HG02571 (cell line): ENCODE data around the gene MLH1.

ENCODE experiments used
- ATAC-seq: cut with Tn5 transposase; IDR thresholded peaks from one replicate; pipeline ENCODE4 v1.9.1; 2021; ENCODE audit warnings: mild to moderate bottlenecking, moderate library complexity; ENCODE audit not compliant: unreplicated experiment

Gene MLH1

DNA sequence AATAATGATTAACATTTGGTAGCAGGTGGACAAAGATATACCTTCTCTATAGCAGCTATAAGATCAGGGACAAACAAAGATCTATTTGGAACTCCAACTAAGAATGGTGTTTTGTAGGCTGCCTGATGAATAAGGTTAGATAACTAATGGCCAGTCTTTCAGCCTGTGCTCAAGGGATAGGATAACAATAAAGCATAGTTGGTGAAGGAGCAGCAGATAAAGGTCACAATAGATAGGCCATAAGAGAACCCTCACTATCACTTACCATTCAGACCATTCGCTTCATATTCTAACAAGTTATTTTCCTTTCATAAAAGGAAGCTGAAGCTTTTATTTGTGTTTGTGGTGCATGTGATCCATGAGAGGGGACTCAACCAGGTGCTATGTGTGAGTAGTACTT, 20.2 kb upstream of the MLH1 start:
- ATAC-seq: no peak

DNA sequence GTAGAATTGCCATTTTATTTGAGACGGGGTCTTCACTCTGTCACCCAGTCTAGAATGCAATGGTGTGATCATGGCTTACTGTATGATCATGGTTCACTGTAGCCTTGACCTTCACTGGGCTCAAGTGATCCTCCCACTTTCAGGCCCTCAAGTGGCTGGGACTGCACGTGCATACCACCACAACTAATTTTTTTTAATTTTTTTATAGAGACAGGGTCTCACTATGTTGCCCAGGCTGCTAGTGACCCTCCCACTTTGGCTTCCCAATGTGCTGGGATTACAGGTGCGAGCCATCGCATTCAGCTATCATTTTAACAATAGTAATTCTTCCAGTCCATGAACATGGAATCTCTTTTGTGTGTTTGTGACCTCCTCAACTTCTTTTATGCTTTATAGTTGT, 12.3 kb upstream of the MLH1 start:
- no peak for ATAC-seq

DNA sequence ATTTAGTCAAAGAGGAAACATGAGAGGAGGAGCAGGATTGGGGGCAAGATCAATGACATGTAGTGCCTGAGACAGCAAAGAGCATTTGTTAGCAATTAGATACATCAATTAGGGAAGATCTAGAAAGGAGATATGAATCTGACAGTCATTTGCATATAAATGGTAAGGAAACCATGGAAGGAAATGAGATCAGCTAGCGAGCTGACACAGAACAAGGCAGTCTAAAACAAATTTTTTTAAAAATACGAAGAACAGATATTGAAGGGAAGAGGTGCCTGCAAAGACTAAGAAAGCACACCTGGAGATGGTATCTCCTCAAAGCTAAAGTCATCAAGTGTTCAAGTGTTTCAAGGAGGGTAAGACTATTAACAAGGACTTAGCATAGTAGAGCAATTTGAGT, 5.0 kb upstream of the MLH1 start:
- ATAC-seq: no peak

DNA sequence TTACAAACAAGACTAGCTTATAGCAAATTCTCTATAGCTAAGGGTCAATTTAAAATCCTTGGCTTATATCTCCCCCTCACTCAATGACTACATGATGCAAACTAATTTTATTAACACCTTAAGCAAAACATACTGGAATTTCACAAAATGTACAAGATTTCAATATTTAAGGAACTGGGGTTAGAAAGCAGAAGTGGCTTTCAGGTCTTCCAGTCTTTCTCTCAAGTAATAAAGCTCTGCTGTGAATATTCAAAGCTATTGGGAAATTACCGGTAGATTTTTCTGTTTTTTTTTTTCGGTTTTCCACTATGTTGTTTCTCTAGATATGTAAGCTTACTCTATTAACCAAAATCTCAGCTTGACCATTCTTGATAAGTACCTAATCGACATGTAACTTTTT, 4.3 kb upstream of the MLH1 start:
- no peak for ATAC-seq

DNA sequence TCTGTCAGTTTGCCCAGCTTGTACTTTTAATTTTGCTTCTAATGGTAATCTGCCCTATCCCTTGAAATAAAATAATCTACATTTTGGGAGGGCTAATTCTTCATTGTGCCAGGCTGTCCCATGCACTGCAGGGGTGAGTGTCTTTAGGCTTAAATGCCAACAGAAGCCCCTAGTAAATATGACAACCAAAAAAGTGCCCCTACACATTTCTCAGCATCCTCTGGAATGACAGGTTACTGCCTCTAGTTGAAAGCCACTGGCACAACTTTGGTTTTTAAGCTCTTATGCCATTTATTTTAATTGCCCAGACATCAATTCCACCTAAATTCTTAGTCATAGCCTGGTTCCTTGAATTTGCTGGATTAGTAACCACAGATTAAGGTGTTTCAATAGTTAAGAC, 3.8 kb upstream of the MLH1 start:
- ATAC-seq: no peak

DNA sequence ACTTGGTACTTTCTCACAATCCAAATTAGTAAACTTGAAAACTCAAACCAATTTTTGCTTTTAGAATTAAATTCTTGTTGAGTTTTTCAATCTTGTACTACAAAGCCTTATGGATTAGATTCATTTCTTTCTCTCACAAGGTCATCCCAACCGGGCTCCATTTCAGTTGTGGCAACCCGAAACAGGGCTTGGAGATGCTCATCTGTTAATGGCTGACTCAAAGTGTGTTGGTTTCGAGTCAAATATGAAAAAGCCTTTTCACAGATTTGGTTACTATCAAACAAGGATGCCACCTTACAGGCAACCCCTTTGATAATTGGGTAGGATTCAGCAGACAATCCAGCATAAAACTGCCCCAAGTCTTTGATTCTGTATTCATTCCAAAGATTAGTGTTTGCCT, 2.2 kb upstream of the MLH1 start:
- no peak for ATAC-seq

DNA sequence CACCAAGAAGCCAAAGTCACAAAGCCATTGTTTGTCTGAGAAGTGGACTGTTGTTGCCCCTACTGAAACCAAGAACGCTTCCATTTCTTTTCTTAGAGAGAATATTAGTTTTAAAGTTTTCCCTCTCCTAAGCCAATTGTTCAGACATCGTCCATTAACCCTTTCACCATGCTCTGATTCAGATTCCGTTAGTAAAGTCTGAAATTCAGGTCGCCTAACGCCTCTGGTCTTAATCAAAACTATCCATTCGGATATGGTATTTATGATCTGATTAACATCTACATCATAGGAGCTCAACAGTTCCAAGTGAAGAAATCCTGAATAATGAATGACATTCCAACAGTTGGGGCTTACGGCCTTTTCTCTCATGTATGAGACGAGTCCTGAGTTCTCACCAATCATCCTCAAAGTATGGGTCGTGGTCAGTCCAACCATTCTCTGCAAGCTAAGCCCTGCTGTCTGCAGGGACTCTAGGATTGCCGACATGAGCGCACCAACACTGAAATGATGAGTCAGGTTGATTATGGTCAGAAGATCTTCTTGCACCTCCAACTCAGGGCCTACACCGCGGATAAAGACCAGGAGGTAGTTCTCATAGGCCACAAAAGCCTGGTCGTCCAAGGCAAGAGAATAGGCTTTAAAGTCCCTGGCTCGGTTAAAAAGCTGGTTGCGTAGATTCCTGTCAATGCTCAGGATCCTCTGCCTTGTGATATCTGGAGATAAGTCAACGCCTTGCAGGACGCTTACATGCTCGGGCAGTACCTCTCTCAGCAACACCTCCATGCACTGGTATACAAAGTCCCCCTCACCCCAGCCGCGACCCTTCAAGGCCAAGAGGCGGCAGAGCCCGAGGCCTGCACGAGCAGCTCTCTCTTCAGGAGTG, 1.2 kb upstream of the MLH1 start:
- no peak for ATAC-seq

DNA sequence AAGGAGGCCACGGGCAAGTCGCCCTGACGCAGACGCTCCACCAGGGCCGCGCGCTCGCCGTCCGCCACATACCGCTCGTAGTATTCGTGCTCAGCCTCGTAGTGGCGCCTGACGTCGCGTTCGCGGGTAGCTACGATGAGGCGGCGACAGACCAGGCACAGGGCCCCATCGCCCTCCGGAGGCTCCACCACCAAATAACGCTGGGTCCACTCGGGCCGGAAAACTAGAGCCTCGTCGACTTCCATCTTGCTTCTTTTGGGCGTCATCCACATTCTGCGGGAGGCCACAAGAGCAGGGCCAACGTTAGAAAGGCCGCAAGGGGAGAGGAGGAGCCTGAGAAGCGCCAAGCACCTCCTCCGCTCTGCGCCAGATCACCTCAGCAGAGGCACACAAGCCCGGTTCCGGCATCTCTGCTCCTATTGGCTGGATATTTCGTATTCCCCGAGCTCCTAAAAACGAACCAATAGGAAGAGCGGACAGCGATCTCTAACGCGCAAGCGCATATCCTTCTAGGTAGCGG, 452 bp upstream of the MLH1 start, which contains the start of gene EPM2AIP1:
EPM2AIP1 (minus strand) TSS at position 326 of the 520 bp plus-strand sequence; CDS start at position 272, 54 bp downstream.
- ATAC-seq: peak; percentile 87

DNA sequence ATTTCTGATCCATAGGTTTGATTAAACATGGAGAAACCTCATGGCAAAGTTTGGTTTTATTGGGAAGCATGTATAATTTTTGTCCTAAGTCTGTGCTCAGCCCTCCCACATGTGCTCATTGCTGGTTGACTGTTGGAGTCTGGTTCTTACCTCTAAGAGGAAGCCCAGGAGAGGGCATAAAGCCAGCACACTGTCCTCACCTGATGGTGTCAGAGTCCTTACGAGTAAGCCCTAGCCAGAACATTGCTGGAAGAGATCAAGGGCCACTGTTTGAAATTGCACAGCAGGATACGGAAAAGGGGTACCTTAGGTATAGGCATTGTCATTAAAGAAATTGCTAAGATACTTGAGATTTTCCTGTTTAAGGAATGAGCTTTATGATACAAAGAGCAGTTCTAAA, 21.3 kb downstream of the MLH1 start:
- ATAC-seq: no peak

DNA sequence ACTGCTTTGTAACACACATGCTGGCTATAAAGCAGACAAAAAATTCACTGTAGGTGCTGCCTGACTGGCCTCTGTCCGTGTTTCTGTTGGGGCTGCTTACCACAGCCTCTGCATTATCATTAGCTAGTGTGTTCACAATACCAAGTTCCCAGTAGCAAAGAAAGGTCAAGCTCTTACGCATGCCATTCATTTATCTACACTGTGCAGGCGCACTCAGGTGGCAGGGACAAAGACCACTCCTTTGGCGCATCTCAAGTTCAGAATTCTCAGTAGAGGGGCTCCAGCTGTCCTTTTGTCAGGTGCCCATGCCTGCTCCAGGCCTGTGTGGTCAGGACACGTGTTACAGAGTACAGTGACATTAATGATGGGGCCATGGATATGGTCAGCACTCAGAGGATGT, 22.3 kb downstream of the MLH1 start:
- no peak for ATAC-seq

DNA sequence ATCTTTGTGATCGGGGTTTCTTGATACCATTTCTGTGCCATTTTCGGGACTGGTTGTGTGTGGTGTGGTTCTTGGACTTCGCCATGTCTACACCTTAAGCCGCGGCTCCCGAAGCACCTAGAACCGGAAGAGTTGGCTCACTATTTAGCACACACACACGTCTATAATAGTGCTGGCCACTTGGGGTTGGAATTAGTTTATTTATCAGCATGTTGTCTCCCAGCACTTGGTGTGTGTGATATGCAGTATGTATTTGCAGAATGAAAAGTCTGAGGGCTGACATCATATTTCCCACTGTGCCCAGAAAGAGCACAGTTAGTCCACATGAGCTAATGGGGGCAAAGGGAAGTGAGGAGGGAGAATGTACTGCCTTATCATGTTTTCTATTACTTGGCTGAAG, 23.6 kb downstream of the MLH1 start:
- ATAC-seq: no peak

DNA sequence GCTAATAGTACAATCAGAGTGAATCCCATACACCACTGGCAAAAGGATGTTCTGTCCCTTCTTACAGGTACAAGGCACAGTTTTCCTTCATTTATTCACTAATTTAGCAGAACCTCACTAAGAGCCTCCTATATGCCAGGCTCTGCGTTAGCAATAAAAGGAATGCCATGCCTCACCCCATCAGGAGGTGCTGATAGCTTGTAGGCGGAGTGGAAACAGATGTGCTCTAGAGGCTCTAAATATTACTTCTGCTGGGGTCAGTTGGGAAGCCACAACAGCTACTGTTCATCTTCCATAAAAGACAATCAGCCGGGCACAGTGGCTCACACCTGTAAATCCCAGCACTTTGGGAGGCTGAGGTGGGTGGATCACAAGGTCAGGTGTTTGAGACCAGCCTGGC, 24.4 kb downstream of the MLH1 start:
- ATAC-seq: no peak

DNA sequence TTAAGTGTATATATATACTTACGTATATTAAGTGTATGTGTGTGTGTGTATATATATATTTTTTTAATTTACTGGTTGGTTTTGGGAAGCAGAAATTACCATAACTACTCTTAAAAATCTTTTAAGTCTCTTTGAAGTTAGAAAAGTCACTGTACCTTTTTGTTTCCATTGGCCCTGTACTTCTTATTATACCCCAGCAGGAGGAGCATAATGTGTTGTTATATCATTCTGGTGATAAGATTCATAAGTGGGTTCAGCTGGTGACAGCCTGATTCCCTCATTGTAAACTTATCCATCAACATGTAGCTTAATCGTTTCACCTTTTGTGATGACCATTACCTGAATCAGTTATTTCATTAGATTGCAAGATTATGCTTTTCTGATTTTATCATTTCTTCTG, 30.8 kb downstream of the MLH1 start:
- no peak for ATAC-seq

DNA sequence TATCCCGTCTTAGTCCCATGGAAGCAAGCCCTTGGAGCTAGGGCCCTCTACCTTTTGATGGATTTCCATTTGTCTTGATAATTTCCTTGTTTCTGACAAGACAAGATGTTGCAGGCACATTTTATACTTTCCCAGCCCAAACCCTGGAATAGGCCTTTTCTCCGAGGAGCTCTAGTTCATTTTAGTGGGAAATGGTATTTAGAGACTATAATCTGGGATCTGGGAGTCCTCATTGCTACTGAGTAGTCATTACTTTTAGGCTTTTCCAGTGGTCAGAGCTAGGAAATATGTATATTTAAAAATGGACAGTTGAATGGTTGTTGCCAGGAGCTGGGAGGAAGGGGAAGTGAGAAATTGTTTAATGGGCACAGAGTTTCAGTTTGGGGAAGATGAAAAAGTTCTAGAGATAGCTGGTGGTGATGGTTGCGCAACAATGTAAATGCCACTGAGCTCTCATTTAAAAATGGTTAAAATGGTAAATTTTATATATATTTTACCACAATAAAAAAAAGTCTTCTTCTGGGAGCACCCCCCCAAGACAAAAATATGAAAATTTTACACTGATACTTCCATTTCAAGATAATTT, 31.6 kb downstream of the MLH1 start:
- ATAC-seq: no peak

DNA sequence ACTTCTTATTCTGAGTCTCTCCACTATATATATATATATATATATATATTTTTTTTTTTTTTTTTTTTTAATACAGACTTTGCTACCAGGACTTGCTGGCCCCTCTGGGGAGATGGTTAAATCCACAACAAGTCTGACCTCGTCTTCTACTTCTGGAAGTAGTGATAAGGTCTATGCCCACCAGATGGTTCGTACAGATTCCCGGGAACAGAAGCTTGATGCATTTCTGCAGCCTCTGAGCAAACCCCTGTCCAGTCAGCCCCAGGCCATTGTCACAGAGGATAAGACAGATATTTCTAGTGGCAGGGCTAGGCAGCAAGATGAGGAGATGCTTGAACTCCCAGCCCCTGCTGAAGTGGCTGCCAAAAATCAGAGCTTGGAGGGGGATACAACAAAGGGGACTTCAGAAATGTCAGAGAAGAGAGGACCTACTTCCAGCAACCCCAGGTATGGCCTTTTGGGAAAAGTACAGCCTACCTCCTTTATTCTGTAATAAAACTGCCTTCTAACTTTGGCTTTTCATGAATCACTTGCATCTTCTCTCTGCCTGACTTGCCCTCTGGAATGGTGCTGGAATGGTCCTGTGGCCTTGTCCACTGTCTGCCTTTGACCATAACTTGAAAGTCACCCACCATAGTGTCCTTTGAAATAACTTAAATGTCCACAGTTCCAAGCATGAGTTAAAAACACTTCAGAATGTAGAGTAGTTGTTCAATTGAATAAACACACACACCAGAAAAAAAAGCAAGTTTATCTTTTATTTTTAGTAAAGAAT, 32.4 kb downstream of the MLH1 start:
- no peak for ATAC-seq

DNA sequence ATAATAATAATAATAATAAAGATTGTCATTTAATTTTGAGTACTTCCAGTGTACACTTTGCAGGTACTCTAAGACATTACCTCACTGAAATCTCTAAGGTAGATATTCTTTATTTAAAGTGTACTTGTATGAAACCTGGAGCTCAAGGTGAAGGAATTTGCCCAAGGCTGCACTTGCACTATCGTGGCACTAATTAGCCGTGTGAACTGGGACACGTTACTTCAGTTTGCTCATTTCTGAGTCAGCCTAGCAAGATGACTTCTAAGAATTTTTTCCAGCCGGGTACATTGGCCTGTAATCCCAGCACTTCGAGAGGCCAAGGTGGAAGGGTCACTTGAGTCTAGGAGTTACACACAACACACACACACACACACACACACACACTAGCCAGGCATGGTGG, 33.5 kb downstream of the MLH1 start:
- no peak for ATAC-seq

DNA sequence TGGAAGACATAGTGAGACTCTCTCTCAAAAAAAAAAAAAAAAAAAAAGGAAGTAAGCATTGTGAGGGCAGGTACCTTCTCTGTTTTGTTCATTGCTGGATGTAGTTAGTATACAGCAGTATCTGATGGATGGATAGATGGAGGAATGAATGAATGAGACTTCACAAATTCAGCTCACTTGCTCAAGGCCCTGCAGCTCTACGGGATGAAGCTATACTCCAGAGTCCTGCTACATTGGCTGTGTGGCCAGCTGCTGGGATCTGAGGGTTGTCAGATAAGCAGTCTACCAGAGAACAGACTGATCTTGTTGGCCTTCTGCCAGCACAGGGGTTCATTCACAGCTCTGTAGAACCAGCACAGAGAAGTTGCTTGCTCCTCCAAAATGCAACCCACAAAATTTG, 35.0 kb downstream of the MLH1 start:
- no peak for ATAC-seq

DNA sequence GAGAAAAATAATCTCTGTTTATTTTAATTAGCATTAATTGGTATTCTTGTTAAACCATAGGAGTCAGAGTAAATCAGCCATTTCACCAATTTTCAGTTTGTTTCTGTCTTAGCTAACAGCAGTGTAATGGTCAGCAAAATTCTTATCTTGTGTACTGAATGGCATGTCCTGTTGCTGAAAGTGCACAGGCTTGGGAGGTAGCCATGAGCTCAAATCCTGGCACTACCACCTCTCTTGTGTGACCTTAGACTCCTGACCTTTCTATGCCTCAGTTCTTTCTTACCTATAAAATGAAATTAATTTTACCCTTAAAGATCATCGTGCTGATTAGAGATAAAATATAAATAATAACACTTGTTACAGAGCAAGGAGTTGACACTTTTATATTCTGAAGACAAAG, 35.8 kb downstream of the MLH1 start:
- ATAC-seq: no peak

DNA sequence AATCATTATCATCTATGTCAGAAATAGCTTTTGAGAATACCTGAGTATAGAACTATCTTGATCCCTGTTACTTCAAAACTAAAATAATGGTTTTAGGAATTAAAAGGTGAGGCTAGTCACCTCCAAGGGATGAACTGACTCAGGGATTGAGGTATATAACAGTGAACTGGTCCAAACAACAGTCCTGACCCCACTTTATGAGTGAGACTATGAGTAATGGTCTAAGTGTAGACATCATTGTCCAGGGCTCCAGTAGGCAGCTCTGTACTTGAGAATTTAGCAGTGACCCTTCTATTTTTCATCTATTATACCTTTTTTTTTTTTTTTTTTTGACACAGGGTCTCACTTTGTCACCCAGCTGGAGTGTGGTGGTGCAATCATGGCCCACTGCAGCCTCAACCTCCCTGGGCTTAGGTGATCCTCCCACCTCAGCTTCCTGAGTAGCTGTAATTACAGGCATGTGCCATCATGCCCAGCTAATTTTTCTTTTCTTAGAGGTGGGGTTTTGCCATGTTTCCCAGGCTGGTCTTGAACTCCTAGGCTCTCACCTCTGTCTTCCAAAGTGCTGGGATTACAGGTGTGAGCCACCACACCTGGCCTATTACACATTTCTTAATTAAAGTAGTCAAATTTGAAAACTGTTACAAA, 36.3 kb downstream of the MLH1 start:
- ATAC-seq: no peak

DNA sequence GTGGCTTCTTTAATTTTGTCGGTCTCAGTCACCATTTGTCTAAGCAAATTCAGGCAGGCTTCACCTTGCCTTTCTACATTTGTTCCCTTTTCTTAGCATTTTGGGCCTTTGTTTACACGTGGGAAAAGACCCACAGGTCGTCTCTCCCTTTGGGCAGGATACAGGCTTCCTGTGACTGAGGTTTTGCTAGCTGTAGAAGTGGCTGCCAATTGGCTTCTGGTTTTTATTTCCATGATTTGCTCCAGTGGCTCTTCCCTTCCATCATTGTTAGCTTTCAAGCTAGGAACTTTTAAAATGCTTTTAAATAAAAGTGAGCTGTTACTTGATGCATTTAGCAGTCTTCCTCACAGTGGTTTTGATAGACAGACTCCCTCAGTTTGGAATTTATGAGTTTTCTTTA, 37.3 kb downstream of the MLH1 start:
- no peak for ATAC-seq

DNA sequence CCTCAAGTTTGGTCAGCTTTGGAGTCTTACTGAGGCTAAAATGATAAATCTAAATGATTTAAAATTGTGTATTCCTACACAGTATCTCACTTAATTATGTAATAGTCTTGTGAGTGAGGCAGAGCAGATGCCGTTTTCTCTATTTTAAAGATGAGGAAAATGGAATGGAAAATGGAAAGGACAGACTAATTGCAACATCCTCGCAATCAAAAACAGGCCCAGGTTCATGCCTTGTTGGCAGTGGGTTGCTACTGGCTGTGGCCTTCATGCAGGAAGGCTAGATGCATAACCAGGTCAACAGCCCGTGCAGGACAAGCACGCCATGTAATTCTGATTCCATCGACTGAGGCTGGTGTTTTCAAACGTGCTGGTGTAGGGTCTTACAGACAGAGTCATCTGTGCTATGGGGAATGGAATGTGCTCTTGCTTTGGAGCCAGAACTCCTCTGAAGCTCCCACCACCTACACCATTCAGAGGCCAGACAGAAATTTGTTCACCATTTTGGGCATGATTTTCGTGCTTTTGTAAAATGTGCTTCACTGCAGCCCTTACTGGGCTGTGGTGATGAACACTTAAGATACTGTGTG, 37.9 kb downstream of the MLH1 start:
- ATAC-seq: no peak
